Erythroblast (primary cell): ENCODE results near the gene SMURF1.

Experiments used
- GATA1 ChIP-seq: IDR thresholded peaks from 2 replicates; pipeline ENCODE4 v1.6.1; 2011; ENCODE audit warnings: low read depth, mild to moderate bottlenecking, control low read depth, low read length, moderate library complexity
- POLR2A ChIP-seq: IDR thresholded peaks from 2 replicates; pipeline ENCODE4 v1.6.1; 2011; ENCODE audit warnings: mild to moderate bottlenecking, low read length

DNA sequence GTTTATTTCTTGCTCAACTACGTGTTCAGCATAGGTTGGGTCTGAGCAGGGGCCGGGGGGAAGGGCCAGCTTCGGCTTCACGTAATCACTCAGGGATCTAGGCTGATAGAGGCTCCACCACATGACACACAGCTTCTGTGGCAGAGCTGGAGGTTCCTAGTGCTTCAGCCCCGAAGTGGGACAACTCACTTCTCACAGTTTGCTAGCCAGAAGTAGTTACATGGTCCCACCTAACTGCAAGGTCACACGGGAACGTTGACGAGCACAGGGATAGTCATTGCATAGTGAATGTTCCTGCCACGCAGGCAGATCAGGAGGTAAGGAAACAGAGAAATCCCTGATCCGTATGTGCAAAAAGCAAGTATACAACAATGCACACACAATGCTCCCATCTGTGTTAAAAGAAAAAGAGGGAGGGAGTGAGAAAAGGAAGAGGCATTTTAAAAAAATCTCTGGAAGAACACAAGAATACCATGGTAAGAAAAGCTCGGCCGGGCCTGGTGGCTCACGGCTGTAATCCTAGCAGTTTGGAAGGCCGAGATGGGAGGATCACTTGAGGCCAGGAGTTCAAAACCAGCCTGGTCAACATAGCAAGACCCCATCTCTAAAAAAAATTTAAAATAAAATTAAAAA, 16.9 kb downstream of the SMURF1 start:
- TF ChIP-seq POLR2A (no peak), GATA1 (no peak)
